ENCODE data around the gene ANO10. TPM values are rescaled to one million over a fixed set of nuclear protein-coding genes. Genes with fewer than 3 reads are reported as not detected.

Gene ANO10
- total and polyA plus RNA-seq, 2 of the 8 experiments (the other 6 are each of a cell fraction or from before 2014, with no cell fraction given): 38.0 to 53.2 TPM

DNA sequence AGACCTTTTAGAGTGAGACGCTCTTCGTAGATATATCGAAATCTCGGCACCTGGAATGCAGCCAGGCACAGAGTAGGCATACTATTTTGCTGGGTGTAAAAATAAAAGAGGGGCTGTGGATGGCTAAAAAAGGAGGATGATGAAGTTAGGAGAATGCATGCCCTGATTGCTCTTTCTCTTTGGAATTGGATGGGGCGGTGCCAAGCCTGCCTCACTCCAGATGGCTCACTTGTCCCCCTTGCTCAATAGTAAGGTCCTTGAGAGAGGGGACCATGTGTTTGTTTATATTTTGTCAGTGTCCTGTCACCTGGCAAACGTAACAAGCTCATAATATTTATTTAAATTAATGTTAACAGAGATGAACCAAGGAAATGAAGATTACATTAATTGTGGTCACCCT, 302.4 kb downstream of the ANO10 start:
- no peak overlapping the region for H3K4ac ChIP-seq (replicated peaks; ENCODE audit: insufficient read length, low read depth, low read length)
- no peaks in the 10 kb centered on the region for H4K20me1 ChIP-seq (replicated peaks in 1 of 2; ENCODE audit: control insufficient read depth in 1 of 2, insufficient read depth in 2 of 2, low read length in 2 of 2)
- H2AK5ac ChIP-seq (ENCODE audit: low read depth, low read length): no peak overlapping the region
- WGBS, 2 experiments (ENCODE audit: extremely low coverage in 1 of 2, insufficient coverage in 1 of 2, insufficient read length in 1 of 2, insufficient replicate concordance in 2 of 2, low coverage in 1 of 2, low lambda C conversion rate in 2 of 2, missing lambda C conversion rate in 1 of 2): 86% methylated on average over 6 of the region's 6 CpGs; no CpG with 5 or more reads in 1 of the 2 experiments
- no peak overlapping the region for H2BK5ac ChIP-seq (ENCODE audit: low read depth, low read length)
- H3K23ac ChIP-seq (ENCODE audit: insufficient read length): no peak overlapping the region
- H3K4me3 ChIP-seq (ENCODE audit: extremely low read depth in 1 of 4, insufficient read depth in 2 of 4, low read depth in 3 of 4, low read length in 4 of 4): no peak overlapping the region
- CTCF ChIA-PET (ENCODE audit: partially characterized antibody): interaction anchor here (1.0 kb wide), 1 partner anchor 357 kb away, joined by 3 read pairs; no protein-coding TSS in a partner anchor
- no peak overlapping the region for H4K8ac ChIP-seq (ENCODE audit: extremely low read depth, insufficient read depth, low read length)
- H3K36me3 ChIP-seq (ENCODE audit: control insufficient read depth in 2 of 4, insufficient read depth in 4 of 4, low read length in 3 of 4): no peaks in the 10 kb centered on the region
- H2BK12ac ChIP-seq (ENCODE audit: low read depth, low read length): no peak overlapping the region; the same call in 1 of the 2 replicates
- peaks cover 3 to 12% of the 10 kb centered on the region in 2 experiments; a peak in 2 of 4 replicates for H3K79me2 ChIP-seq (ENCODE audit: control insufficient read depth in 1 of 2, insufficient read depth in 2 of 2, low read length in 2 of 2)
- H3K9ac ChIP-seq (replicated peaks in 1 of 4; ENCODE audit: extremely low read depth in 1 of 4, low read depth in 3 of 4, low read length in 3 of 4): no peak overlapping the region
- no peaks in the 10 kb centered on the region for H3K27me3 ChIP-seq (replicated peaks in 1 of 4; ENCODE audit: control insufficient read depth in 3 of 4, extremely low read depth in 1 of 4, insufficient read depth in 3 of 4, low read length in 3 of 4)
- POLR2A ChIA-PET (ENCODE audit: partially characterized antibody): no interaction called here
- no peak overlapping the region for H4K91ac ChIP-seq (replicated peaks; ENCODE audit: insufficient read length, low read length)
- H3K56ac ChIP-seq (replicated peaks; ENCODE audit: insufficient read length, low read depth, low read length): no peak overlapping the region
- H2BK15ac ChIP-seq (ENCODE audit: low read length): no peak overlapping the region
- H3K9me3 ChIP-seq (ENCODE audit: insufficient read depth in 2 of 2, low read depth in 1 of 2, low read length in 1 of 2): no peaks in the 10 kb centered on the region
- H2AFZ ChIP-seq (ENCODE audit: low read length): no peak overlapping the region
- no peak overlapping the region for H2BK120ac ChIP-seq (replicated peaks; ENCODE audit: low read depth, low read length)
- H3K23me2 ChIP-seq (ENCODE audit: low read depth, low read length): no peaks in the 10 kb centered on the region; the same call in 1 of the 2 replicates
- H3K4me2 ChIP-seq (ENCODE audit: insufficient read depth in 1 of 2, low read depth in 2 of 2, low read length in 2 of 2): no peak overlapping the region
- no peak overlapping the region for H3K14ac ChIP-seq (ENCODE audit: insufficient read length)
- H3K4me1 ChIP-seq (replicated peaks in 1 of 4; ENCODE audit: control insufficient read depth in 3 of 4, insufficient read depth in 4 of 4, low read length in 3 of 4): peaks cover 0 to 6% (median 1%) of the 10 kb centered on the region in 4 experiments; a peak in 3 of 7 replicates
- H3K27ac ChIP-seq (ENCODE audit: low read depth, low read length): no peak overlapping the region
- H2BK20ac ChIP-seq (ENCODE audit: low read length): no peak overlapping the region
- TF ChIP-seq BACH1 (IDR thresholded peaks at IDR 0.05; ENCODE audit: low read length) (no peak), RXRA (IDR thresholded peaks at IDR 0.05; ENCODE audit: insufficient read depth, low read depth, low read length) (no peak)
- H4K5ac ChIP-seq (ENCODE audit: insufficient read length, low read depth, low read length): no peak overlapping the region
- H3K79me1 ChIP-seq (ENCODE audit: low read depth, low read length): peaks cover 3% of the 10 kb centered on the region
- DNase-seq (ENCODE audit: low read depth in 1 of 2, low spot score in 2 of 2) (no peak), FAIRE-seq (no peak)
- no peak overlapping the region for H3K18ac ChIP-seq (ENCODE audit: extremely low read depth, low read length)

All from H1 (cell line).